ENCODE data around the gene KCNC2.

- TF ChIP-seq CTCF (IDR thresholded peaks at IDR 0.05) (no peak), POLR2A (IDR thresholded peaks at IDR 0.05) (no peak)
Measured at GRCh38 chr12:75196408-75196807, 13.2 kb downstream of the KCNC2 start.

Measured in thyroid gland (tissue), 4 donors.